BE2C (cell line): ENCODE data around the gene CDON.
A peak's percentile ranks its signal among the peaks of the same experiment; 100 is the strongest.

Source experiments
- DNase-seq: peaks from one replicate; pipeline ENCODE4 v3.0.0-alpha.2; 2020
- H3K27me3 ChIP-seq: fragments of 250-450 bp; sonication (Bioruptor Pico); 2 replicates; pipeline ENCODE4 v1.5.1; 2020; ENCODE audit warnings: mild to moderate bottlenecking
- H3K36me3 ChIP-seq: fragments of 250-450 bp; sonication (Bioruptor Pico); 2 replicates; pipeline ENCODE4 v1.5.1; 2020; ENCODE audit warnings: mild to moderate bottlenecking
- H3K4me1 ChIP-seq: fragments of 250-450 bp; sonication (Bioruptor Pico); 2 replicates; pipeline ENCODE4 v1.5.1; 2020
- H3K4me3 ChIP-seq: 2 replicates; pipeline ENCODE4 v1.5.1; 2011; ENCODE audit warnings: low read depth, low read length
- H3K9me3 ChIP-seq: fragments of 250-450 bp; sonication (Bioruptor Pico); 2 replicates; pipeline ENCODE4 v1.5.1; 2020
- TF ChIP-seq, protein P1 (sequence below): IDR thresholded peaks from 2 replicates; pipeline ENCODE4 v1.5.1; 2012; ENCODE audit warnings: mild to moderate bottlenecking, low read depth, low read length

The CDON gene

DNA sequence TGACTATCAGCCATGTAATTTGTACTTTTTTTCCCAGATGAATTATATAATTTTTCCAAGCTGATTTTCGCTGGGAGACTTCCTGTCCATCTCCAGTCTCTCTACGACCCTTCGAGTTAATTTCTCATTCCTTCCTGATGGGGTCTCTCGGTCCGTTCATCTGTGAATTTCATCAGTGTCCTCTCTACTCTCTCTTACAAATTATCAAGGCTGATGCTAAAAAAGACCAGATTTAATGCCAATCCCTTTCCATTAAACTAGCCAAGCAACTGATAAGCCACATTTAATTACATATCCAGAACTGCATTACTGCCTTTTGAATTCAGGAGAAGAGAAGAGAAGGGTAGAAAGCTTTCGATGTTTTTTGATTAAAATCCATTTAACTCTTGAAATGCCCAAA, 91.0 kb downstream of the CDON start:
- Histone ChIP-seq H3K9me3 (no peaks in the 10 kb centered on the region), H3K36me3 (peaks cover 23% of the 10 kb centered on the region), H3K4me3 (peak overlapping the region; percentile 2), H3K4me1 (peaks cover 15% of the 10 kb centered on the region), H3K27me3 (no peaks in the 10 kb centered on the region)
- DNase-seq, result no peak
- TF ChIP-seq, protein P1, sequence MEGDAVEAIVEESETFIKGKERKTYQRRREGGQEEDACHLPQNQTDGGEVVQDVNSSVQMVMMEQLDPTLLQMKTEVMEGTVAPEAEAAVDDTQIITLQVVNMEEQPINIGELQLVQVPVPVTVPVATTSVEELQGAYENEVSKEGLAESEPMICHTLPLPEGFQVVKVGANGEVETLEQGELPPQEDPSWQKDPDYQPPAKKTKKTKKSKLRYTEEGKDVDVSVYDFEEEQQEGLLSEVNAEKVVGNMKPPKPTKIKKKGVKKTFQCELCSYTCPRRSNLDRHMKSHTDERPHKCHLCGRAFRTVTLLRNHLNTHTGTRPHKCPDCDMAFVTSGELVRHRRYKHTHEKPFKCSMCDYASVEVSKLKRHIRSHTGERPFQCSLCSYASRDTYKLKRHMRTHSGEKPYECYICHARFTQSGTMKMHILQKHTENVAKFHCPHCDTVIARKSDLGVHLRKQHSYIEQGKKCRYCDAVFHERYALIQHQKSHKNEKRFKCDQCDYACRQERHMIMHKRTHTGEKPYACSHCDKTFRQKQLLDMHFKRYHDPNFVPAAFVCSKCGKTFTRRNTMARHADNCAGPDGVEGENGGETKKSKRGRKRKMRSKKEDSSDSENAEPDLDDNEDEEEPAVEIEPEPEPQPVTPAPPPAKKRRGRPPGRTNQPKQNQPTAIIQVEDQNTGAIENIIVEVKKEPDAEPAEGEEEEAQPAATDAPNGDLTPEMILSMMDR, result peak; percentile 42

DNA sequence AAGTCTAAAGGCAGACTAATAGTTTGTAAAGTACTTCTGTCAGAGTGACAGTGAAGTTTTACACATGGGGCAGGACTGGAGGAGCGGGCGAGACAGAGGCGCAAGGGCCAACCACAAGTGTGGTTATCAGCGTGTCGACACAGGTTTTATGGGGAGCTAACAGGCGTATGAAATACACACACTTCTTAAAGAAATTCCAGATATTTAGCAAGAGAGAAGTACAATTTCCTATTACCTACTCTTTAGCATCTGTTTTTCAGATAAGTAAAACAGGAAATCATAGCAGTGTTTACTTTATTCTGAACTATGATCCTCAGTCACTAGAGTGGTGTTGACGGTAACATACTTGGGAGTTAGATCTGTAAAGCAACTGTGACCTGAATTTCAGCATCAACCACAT, 94.3 kb downstream of the CDON start:
- peaks cover 28% of the 10 kb centered on the region for H3K4me1 ChIP-seq
- H3K9me3 ChIP-seq, result no peaks in the 10 kb centered on the region
- DNase-seq, result no peak
- H3K27me3 ChIP-seq, result no peaks in the 10 kb centered on the region
- H3K4me3 ChIP-seq, result no peak overlapping the region
- peaks cover 14% of the 10 kb centered on the region for H3K36me3 ChIP-seq
- TF ChIP-seq, protein P1, result no peak

DNA sequence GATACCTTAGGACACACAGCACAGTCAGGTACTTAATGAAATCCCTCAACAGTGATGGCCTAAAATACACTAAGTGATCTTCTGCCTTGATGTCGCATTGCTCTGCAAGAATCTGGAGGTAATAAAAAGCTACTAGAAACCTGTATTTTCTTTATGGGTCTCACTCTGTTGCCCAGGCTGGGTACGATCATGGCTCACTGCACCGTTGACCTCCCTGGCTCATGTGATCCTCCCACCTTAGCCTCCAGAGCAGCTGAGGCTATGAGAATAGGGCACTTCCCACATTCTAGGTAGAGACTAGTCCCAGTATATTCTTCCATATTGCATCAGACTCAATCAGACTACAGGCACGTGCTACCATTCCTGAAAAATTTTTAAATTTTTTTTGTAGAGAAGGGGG, 95.2 kb downstream of the CDON start:
- TF ChIP-seq, protein P1, result no peak
- H3K9me3 ChIP-seq, result no peaks in the 10 kb centered on the region
- peaks cover 23% of the 10 kb centered on the region for H3K36me3 ChIP-seq
- H3K4me1 ChIP-seq, result peaks cover 26% of the 10 kb centered on the region
- no peaks in the 10 kb centered on the region for H3K27me3 ChIP-seq
- no peak for DNase-seq
- no peak overlapping the region for H3K4me3 ChIP-seq

DNA sequence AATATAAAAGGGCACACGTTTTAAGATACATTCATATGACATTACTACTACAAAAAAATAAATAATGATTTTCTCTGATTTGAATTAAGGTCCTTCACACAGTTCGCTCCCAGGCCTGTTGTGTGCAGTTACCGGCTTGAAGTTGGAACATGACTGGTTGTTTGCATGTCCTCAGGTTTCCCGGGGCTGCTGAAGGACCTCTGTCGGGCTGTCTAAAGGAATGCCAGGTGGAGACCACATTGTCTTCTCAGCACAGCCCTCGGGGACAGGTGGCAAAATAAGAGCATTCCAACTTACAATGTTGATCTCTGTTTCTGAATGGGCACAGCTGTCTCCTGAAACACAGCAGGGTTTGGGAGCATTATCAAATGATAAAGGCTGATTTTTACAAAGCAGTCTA, 101.9 kb downstream of the CDON start:
- TF ChIP-seq, protein P1, result no peak
- H3K4me3 ChIP-seq, result no peak overlapping the region
- DNase-seq, result no peak
- peaks cover 74% of the 10 kb centered on the region for H3K36me3 ChIP-seq
- H3K27me3 ChIP-seq, result no peaks in the 10 kb centered on the region
- H3K9me3 ChIP-seq, result no peaks in the 10 kb centered on the region
- H3K4me1 ChIP-seq, result peaks cover 13% of the 10 kb centered on the region

DNA sequence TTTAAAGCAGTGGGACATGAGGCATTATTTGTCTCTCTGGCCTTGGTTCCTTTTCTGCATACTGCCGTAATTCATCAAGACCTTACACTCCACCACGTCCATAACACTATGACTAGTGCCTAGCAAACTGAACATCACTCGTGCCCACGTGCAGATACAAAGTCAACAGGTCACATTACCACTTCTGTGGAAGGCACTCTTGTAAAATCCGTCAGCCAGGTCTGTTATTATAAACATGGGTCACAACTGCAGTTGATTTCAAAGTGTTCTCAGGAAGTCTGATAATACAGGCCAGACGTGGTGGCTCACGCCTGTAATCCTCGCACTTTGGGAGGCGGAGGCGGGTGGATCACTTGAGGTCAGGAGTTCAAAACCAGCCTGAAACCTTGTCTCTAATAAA, 102.7 kb downstream of the CDON start:
- peaks cover 9% of the 10 kb centered on the region; the same call in 1 of the 2 replicates for H3K4me1 ChIP-seq
- H3K27me3 ChIP-seq, result no peaks in the 10 kb centered on the region
- H3K36me3 ChIP-seq, result peaks cover 80% of the 10 kb centered on the region
- no peak for DNase-seq
- TF ChIP-seq, protein P1, result no peak
- H3K4me3 ChIP-seq, result no peak overlapping the region
- no peaks in the 10 kb centered on the region for H3K9me3 ChIP-seq

DNA sequence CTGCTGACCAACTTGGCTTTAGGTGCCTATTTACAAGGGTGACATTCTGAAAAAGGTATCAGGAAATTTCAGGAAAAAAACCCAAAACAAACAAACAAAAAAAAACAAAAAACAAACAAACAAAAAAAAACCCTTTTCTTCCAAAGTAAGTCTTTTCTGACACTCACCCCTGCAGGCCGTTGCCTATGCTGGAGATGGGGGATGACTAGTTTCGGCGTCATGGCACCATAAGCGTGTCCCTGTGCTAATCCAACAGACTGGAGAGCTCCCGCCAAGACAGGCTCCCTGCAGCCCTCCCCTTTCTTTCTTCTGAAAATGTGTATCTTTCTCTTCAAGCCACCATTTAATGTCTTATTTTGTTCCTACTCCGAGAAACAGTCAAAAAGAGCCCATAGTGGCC, 103.2 kb downstream of the CDON start:
- Histone ChIP-seq H3K4me3 (no peak overlapping the region), H3K4me1 (peaks cover 8% of the 10 kb centered on the region; the same call in 1 of the 2 replicates), H3K27me3 (no peaks in the 10 kb centered on the region), H3K9me3 (no peaks in the 10 kb centered on the region), H3K36me3 (peaks cover 84% of the 10 kb centered on the region)
- no peak for DNase-seq
- TF ChIP-seq, protein P1, result no peak
